GM18868 (cell line): ENCODE results near the gene SDC3.

Source experiments
- ATAC-seq: cut with Tn5 transposase; IDR thresholded peaks from one replicate; pipeline ENCODE4 v1.9.1; 2021; ENCODE audit warnings: mild to moderate bottlenecking, moderate library complexity; ENCODE audit not compliant: unreplicated experiment

Gene SDC3

GRCh38 chr1:30905403-30905802 lies 3.2 kb downstream of the SDC3 start:
- ATAC-seq = no peak

GRCh38 chr1:30904962-30905335 lies 3.6 kb downstream of the SDC3 start:
- no peak for ATAC-seq

DNA sequence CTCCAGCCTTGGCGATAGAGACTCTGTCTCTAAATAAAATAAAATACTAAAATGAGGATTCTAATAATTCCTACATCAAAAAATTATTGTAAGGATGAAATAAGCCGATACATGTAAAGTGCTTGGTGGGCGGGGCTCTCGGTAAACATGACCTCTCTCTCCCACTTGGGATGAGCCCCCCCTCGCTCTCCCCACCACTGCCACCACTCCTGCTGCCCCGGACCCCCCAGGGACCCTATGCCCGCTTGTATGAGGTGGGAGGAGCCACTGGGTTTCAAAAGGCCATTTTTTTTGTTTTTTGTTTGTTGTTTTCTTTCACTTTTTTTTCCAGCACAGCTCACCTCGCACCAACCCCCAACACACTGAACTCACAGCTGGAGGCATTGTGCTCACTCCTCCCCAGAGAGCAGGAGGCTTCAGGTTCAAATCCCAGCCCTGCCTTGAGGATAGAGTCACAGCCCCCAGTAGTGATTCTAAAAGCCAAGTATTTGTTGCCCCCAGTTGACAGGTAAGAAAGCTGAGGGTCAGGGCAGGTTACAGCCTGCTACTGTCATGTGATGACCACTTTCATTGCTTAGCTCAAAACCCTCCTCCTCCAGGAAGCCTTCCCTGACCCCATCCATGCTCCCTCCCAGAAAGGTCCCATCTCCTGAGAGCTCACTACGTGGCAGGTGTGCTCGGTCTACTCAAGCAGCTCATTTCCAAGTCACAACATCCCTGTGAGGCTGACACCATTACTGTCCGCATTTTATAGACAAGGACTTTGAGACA lies 4.2 kb downstream of the SDC3 start:
- no peak for ATAC-seq

- ATAC-seq = no peak
These were observed 5.1 kb downstream of the SDC3 start for GRCh38 chr1:30903343-30904034.

- ATAC-seq = no peak
These were observed 5.8 kb downstream of the SDC3 start for GRCh38 chr1:30902593-30903290.

- ATAC-seq = no peak
These were observed 6.6 kb downstream of the SDC3 start for GRCh38 chr1:30901798-30902581.

DNA sequence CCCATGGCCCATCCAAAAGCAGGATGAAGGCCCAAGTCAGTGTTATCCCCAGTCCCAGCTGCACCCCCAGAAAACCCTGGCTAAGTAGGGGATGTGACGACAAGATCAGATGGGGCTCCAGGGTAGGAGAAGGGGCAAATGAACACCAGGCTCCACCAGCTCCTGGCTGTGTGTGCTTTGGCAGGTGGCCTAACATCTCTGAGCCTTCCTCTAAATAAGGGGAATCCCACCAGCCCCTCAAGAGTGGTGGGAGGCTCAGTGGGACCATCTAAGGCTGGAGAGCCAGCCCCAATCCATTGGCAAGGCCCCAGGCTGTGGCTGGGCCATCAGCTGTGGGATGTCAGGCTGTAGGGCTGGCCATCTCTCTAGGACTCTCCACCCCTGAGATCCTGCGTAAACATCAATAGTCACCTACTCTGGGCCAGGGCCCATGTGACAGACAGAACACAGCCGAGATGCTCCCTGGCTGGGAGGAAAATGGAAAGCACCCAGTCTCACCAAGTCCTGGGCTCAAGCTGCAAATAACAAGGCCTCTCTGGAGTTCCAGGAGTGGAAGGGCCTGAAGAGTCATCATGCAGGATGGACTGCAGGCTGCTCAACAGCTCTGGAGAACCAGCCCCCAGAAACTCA lies 7.5 kb downstream of the SDC3 start:
- no peak for ATAC-seq

DNA sequence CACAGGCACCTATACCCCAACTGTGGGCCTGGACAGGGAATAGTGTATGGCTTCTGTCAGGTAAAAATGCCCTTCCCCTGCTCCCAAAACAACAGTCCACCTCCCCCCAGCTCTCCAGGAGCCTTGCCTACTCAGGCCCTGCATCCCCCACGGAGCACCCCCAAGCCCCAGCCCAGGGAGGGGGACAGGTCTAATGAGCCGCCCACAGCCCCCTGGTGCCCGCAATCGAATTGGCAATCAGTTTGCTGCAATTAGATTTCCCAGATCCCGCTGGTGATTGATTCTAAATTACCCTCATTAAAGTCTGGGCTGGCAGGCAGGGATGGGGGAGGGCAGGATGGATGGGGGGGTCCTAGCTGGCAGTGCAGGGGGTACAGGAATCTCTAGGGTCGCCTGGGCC lies 8.1 kb downstream of the SDC3 start:
- ATAC-seq = no peak

DNA sequence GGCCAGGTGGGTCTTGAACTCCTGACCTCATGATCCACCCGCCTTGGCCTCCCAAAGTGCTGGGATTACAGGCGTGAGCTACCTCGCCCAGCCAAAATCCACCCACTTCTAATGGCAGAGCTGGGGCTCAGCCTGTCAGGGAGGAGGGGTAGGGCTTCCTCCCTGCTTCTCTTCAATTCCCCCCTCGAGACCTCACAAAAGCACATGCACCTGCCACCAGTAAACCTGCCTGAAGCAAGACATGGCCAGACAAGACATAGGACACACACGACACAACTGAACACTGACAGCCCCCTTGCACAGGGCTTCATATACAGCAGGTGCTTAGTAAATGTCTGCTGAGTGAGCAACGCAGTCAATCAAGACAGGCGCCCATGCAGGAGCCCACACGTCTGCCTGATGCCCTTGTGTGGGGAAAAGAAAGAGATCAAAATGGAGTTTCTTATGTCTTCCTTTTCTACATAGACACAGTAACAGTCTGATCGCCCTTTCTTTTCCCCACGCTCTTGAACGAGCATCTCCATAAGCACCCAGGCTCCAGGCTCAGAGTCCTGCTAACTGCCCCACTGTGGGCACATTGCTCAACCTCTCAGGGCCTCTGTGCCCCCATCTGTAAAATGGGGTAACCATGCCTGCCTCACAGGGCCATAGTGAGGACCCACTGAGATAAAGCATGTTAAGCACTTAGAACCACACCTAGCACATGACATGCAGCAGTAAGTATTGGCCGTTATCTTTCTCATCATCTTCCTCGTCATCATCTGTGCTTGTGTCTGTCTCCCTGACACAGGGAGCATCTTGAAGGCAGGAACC lies 8.8 kb downstream of the SDC3 start:
- ATAC-seq = no peak

DNA sequence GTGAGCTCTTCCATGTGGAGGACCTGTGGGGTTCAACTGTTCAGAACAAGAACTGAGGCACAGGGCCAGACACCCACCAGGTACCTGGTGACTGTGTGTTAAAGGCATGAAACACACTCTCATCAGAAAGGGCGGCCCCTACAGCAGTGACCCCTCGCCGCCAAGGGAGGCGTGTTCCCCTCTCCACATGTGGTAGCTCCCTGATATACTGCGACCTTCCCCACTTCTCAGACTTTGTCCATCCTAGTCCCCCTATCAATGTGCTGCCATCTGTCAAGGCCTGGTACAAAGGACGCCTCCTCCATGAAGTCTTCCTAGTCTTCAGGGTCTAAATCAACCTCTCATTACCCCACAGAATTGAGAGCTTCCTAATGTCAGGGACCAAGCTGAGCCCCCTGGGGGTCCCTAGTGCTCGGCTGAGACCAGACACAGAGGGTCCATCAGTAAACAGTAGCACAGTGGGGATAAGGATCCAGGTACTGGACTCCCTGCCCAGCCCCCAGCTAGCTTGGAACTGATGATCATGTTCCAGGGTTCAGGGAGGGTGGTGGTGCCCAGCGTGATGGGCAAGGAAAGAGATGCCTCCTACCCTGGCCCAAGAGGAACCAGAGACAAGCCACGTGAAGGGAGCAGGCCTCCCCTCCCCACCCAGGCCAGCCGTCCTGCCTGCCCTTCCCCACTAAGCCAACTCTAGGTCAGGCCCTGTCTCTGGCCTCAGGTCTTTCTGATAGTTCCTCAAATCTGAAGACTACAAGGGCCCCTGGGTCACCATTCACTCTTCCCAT lies 10.3 kb downstream of the SDC3 start:
- ATAC-seq = no peak

DNA sequence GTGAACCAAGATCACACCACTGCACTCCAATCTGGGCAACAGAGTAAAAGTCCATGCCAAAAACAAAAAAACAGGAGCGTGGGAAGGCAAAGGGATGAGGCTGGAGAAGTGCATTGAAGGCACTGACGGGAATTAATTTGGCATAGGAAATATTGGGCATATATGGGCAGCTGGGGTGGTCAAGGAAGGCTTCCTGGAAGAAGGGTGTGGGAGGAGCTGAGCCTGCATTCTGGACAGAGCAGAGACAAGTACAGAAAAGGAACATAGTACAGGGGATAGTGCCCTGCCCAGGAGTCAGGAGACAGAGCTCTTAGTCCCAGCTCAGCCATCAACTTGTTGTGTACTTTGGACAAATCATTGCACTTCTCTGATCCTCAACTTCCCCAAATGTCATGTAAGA lies 11.7 kb downstream of the SDC3 start:
- ATAC-seq = no peak

GRCh38 chr1:30895944-30896660 lies 12.5 kb downstream of the SDC3 start:
- ATAC-seq = no peak

DNA sequence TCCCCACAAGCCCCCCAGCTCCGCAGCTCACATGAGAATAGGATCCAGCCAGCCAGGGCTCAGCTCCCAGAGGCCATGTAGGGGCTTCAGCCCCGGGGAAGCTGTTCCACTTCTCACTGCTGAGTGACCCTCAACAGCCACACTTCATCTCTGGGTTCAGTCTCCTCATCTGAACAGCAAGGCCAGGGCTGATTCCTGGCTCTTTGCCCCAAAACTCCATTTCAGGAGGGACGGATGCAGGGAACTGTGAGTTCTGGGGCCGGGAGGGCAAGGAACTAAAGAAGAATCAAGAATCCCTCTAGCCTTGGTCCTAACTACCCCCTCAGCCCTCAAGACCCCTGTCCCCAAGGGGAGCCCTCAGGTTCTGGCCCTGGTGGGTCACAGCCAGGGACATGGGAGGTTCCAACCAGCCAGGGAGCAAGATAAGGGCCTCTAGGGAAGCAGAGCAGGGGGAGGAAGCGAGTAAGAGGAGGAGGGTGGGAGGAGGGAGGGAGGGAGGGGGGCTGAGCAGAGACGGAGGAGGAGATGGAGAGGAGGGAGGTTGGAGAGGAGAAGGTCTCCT lies 13.1 kb downstream of the SDC3 start:
- ATAC-seq = no peak

- ATAC-seq = no peak
These were observed 14.0 kb downstream of the SDC3 start for GRCh38 chr1:30894508-30894973.

GRCh38 chr1:30893776-30894507 lies 14.6 kb downstream of the SDC3 start:
- no peak for ATAC-seq

DNA sequence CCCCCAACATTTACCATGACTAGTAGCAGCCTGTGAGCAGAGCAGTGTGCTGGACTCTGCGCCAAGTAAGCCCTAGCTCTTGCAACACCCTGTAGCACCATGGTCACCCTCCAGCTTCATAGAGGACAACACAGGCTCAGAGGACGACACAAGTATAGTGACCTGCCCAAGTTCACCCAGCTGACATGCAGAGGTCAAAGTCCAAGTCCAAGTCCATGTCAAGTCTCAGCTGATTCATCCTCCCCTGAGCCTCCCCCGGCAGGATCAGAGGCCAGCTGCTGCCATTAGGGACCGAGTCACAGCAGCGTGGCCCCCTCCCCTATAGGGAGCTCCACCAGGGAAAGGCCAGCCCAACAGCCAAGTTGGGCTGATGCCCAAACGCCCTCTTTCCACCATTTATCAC lies 15.9 kb downstream of the SDC3 start:
- no peak for ATAC-seq

DNA sequence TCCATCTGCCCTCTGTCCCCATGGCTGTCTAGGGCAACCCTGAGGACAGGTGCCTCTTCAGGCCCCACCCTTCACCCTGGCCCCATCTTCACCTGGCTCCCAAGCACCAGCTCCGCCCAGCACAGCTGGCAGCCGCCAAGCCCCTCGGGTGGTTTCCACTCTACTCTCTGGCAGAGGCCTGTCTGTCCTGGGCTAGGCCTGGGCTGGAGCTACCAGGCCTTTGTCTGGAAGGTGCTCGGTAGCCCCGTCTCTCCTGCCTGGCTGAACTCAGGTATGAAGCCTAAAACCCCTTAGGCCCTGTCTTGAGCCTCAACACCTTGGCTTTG lies 17.4 kb downstream of the SDC3 start:
- no peak for ATAC-seq
